H9 (cell line): ENCODE measurements around the gene CENPB. TPM values are rescaled to one million over a fixed set of nuclear protein-coding genes. Genes with fewer than 3 reads are reported as not detected.

Experiments
- DNase-seq: peaks from one replicate; pipeline ENCODE4 v3.0.0-alpha.2; 2017
- H2AFZ ChIP-seq: one replicate; pipeline ENCODE4 v1.6.1; 2013; ENCODE audit warnings: mild to moderate bottlenecking, low read length, control low read depth, moderate library complexity
- H2AK5ac ChIP-seq: 2 replicates; pipeline ENCODE4 v1.6.1; 2013; ENCODE audit warnings: low read length, control low read depth, mixed read lengths; ENCODE audit not compliant: insufficient read length
- H2BK120ac ChIP-seq: one replicate; pipeline ENCODE4 v1.6.1; 2013; ENCODE audit warnings: low read depth, mild to moderate bottlenecking, low read length, control low read depth, inconsistent platforms; ENCODE audit not compliant: poor library complexity, severe bottlenecking
- H2BK12ac ChIP-seq: 2 replicates; pipeline ENCODE4 v1.6.1; 2013; ENCODE audit warnings: low read length, control low read depth, mixed read lengths, low read depth; ENCODE audit not compliant: insufficient read length
- H2BK15ac ChIP-seq: 2 replicates; pipeline ENCODE4 v1.6.1; 2013; ENCODE audit warnings: low read depth, low read length, control low read depth
- H2BK20ac ChIP-seq: one replicate; pipeline ENCODE4 v1.6.1; 2013; ENCODE audit warnings: low read depth, mild to moderate bottlenecking, low read length, control low read depth, inconsistent platforms; ENCODE audit not compliant: poor library complexity, severe bottlenecking
- H2BK5ac ChIP-seq: 2 replicates; pipeline ENCODE4 v1.6.1; 2013; ENCODE audit warnings: low read length, control low read depth, mixed read lengths; ENCODE audit not compliant: insufficient read length
- H3K14ac ChIP-seq: 2 replicates; pipeline ENCODE4 v1.6.1; 2013; ENCODE audit warnings: low read length, control low read depth; ENCODE audit not compliant: insufficient read depth
- H3K18ac ChIP-seq: 2 replicates; pipeline ENCODE4 v1.6.1; 2013; ENCODE audit warnings: low read depth, mild to moderate bottlenecking, mixed read lengths, low read length, control low read depth; ENCODE audit not compliant: insufficient read length
- H3K23ac ChIP-seq: 2 replicates; pipeline ENCODE4 v1.6.1; 2013; ENCODE audit warnings: low read length, control low read depth, mixed read lengths, low read depth; ENCODE audit not compliant: insufficient read length
- H3K23me2 ChIP-seq: 2 replicates; pipeline ENCODE4 v1.6.1; 2013; ENCODE audit warnings: low read depth, mild to moderate bottlenecking, mixed read lengths, low read length, control low read depth; ENCODE audit not compliant: insufficient read length, poor library complexity, severe bottlenecking
- H3K27ac ChIP-seq: 2 replicates; pipeline ENCODE4 v1.5.1; 2013; ENCODE audit warnings: low read length, control low read depth, mixed read lengths, low read depth; ENCODE audit not compliant: insufficient read length
- H3K27me3 ChIP-seq: 2 replicates; pipeline ENCODE4 v1.6.1; 2013; ENCODE audit warnings: low read length, control low read depth, inconsistent platforms; ENCODE audit not compliant: insufficient read depth
- H3K4ac ChIP-seq: 2 replicates; pipeline ENCODE4 v1.6.1; 2013; ENCODE audit warnings: low read depth, mild to moderate bottlenecking, control low read depth, inconsistent platforms, low read length, moderate library complexity
- H3K4me1 ChIP-seq: 2 replicates; pipeline ENCODE4 v1.6.1; 2013; ENCODE audit warnings: low read length, control low read depth, inconsistent platforms; ENCODE audit not compliant: insufficient read depth
- H3K4me2 ChIP-seq: 2 replicates; pipeline ENCODE4 v1.6.1; 2013; ENCODE audit warnings: low read length, control low read depth, mixed read lengths; ENCODE audit not compliant: insufficient read length, insufficient read depth
- H3K56ac ChIP-seq: 2 replicates; pipeline ENCODE4 v1.6.1; 2013; ENCODE audit warnings: low read depth, mild to moderate bottlenecking, mixed read lengths, low read length, control low read depth; ENCODE audit not compliant: insufficient read length
- H3K79me1 ChIP-seq: 2 replicates; pipeline ENCODE4 v1.6.1; 2013; ENCODE audit warnings: low read depth, mild to moderate bottlenecking, moderate library complexity, low read length, control low read depth, inconsistent platforms; ENCODE audit not compliant: insufficient read depth, poor library complexity, severe bottlenecking
- H3K79me2 ChIP-seq: 2 replicates; pipeline ENCODE4 v1.6.1; 2013; ENCODE audit warnings: low read length, control low read depth, inconsistent platforms; ENCODE audit not compliant: insufficient read depth
- H3K9ac ChIP-seq: 2 replicates; pipeline ENCODE4 v1.6.1; 2013; ENCODE audit warnings: low read length, control low read depth, mixed read lengths; ENCODE audit not compliant: insufficient read length; ENCODE audit errors: extremely low read depth
- H3K9me3 ChIP-seq: one replicate; pipeline ENCODE4 v1.6.1; 2013; ENCODE audit warnings: low read depth, low read length, inconsistent platforms; ENCODE audit not compliant: control insufficient read depth
- H3T11ph ChIP-seq: one replicate; pipeline ENCODE4 v1.6.1; 2013; ENCODE audit warnings: mild to moderate bottlenecking, low read length, control low read depth, inconsistent platforms
- H4K20me1 ChIP-seq: one replicate; pipeline ENCODE4 v1.6.1; 2013; ENCODE audit not compliant: control insufficient read depth, insufficient read length, insufficient read depth
- H4K5ac ChIP-seq: 2 replicates; pipeline ENCODE4 v1.6.1; 2013; ENCODE audit warnings: low read depth, mild to moderate bottlenecking, mixed read lengths, low read length, control low read depth; ENCODE audit not compliant: insufficient read length
- H4K8ac ChIP-seq: replicated peaks from 2 replicates; pipeline ENCODE4 v1.6.1; 2013; ENCODE audit warnings: low read length, control low read depth, mixed read lengths, low read depth; ENCODE audit not compliant: insufficient read length
- H4K91ac ChIP-seq: 2 replicates; pipeline ENCODE4 v1.6.1; 2013; ENCODE audit warnings: low read depth, mild to moderate bottlenecking, moderate library complexity, mixed read lengths, low read length, control low read depth; ENCODE audit not compliant: insufficient read length
- H3K27ac Mint-ChIP-seq, 3 experiments: 2 replicates in 2 of 3; 3 replicates in 1 of 3; pipeline ENCODE4 v1.8.0; 2020 to 2021; ENCODE audit warnings: mixed read lengths in 3 of 3, mild to moderate bottlenecking in 1 of 3, moderate library complexity in 1 of 3
- H3K27me3 Mint-ChIP-seq: 2 replicates; pipeline ENCODE4 v1.8.0; 2021; ENCODE audit warnings: low read depth, mild to moderate bottlenecking, moderate library complexity, mixed read lengths
- H3K36me3 Mint-ChIP-seq, 3 experiments: 2 replicates in 2 of 3; 3 replicates in 1 of 3; pipeline ENCODE4 v1.8.0; 2020 to 2021; ENCODE audit warnings: low read depth in 3 of 3, mixed read lengths in 3 of 3; ENCODE audit not compliant: insufficient read depth in 1 of 3
- H3K4me1 Mint-ChIP-seq, 2 experiments: 2 replicates each; pipeline ENCODE4 v1.8.0; 2020; ENCODE audit warnings: mixed read lengths in 2 of 2
- H3K4me3 Mint-ChIP-seq, 2 experiments: 2 replicates in 1 of 2; 3 replicates in 1 of 2; pipeline ENCODE4 v1.8.0; 2020 to 2021; ENCODE audit warnings: mild to moderate bottlenecking in 2 of 2, mixed read lengths in 2 of 2, moderate library complexity in 1 of 2
- H3K9me3 Mint-ChIP-seq, 2 experiments: 2 replicates in 1 of 2; 3 replicates in 1 of 2; pipeline ENCODE4 v1.8.0; 2020; ENCODE audit warnings: mild to moderate bottlenecking in 2 of 2, mixed read lengths in 2 of 2, moderate library complexity in 1 of 2
- WGBS: extraction: QIAGEN DNeasy Blood & Tissue Kit; methylation state at CpG from one replicate; pipeline ENCODE4 v1.1.7; 2013; ENCODE audit warnings: missing lambda C conversion rate, low lambda C conversion rate, mixed read lengths; ENCODE audit not compliant: insufficient read length; ENCODE audit errors: extremely low coverage; 5-methylcytosine and 5-hydroxymethylcytosine counted together
- total RNA-seq: library from RNA; stranded (reverse); gene quantifications from 2 replicates; pipeline ENCODE4 v1.2.1, GENCODE V29; 2021
- TF ChIP-seq, protein P1 (sequence below): fragments of 200-600 bp; sonication (generic); conservative IDR thresholded peaks from 3 replicates; pipeline ENCODE4 v1.8.0; 2021; ENCODE audit warnings: antibody characterized with exemption, mild to moderate bottlenecking

The CENPB gene
- total RNA-seq, 1 experiment from 2014 or later, result 63.1 TPM

DNA sequence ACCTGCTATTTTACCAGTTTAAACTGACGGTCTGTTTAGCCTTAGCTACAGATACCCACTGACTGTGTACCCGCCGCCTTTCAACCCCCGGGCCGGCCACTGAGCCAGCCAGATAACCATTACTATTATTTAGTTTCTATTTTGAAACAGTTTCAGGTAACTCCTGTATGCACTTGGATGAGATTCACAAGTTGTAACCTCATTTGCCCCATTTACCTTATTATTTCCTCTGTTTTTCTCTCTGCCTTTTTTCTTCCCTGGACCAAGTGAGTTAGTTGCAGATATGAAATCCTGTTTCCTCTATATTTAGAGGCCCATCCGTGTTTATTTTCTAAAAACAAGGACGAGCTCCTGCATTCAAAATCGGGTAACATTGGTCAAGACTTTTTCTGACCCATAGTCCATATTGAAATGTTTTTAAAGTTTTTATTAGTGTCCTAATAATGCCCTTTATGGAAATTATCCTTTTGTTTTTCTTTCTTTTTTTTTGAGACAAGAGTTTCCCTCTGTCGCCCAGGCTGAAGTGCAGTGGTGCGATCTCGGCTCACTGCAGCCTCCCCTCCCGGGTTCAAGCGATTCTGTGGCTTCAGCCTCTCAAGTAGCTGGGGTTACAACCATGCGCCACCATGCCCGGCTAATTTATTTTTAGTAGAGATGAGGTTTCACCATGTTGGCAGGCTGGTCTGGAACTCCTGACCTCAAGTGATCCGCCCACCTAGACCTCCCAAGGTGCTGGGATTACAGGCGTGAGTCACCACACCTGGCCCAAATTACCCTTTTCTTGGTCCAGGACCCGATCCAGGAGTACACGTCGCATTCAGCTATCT lies 34.6 kb upstream of the CENPB start:
- H2BK5ac ChIP-seq, result no peak overlapping the region
- H2BK15ac ChIP-seq, result no peak overlapping the region
- H3K18ac ChIP-seq, result no peak overlapping the region
- no peaks in the 10 kb centered on the region for H4K20me1 ChIP-seq
- H2BK20ac ChIP-seq, result no peak overlapping the region
- H3K4me2 ChIP-seq, result peak overlapping the region; percentile 8
- no peaks in the 10 kb centered on the region for H3K4me1 ChIP-seq
- no peaks in the 10 kb centered on the region for H3K9me3 ChIP-seq
- no peak overlapping the region for H3T11ph ChIP-seq
- Mint-ChIP-seq H3K9me3 (no peaks in the 10 kb centered on the region; a peak in 1 of 5 replicates), H3K27me3 (no peaks in the 10 kb centered on the region), H3K4me3 (peak overlapping the region; percentile 82 to 85), H3K27ac (peak overlapping the region; percentile 94 to 98 (median 97); a peak in 5 of 7 replicates), H3K36me3 (peaks cover 0 to 2% (median 0%) of the 10 kb centered on the region in 3 experiments; a peak in 2 of 7 replicates), H3K4me1 (peaks cover 18 to 26% of the 10 kb centered on the region in 2 experiments)
- no CpG with 5 or more reads among the region's 20 CpGs for WGBS
- H4K5ac ChIP-seq, result no peak overlapping the region
- no peak overlapping the region for H2BK120ac ChIP-seq
- H2AFZ ChIP-seq, result peak overlapping the region; percentile 10
- H3K79me2 ChIP-seq, result no peaks in the 10 kb centered on the region
- no peak overlapping the region for H3K56ac ChIP-seq
- H3K79me1 ChIP-seq, result no peaks in the 10 kb centered on the region
- H3K27me3 ChIP-seq, result no peaks in the 10 kb centered on the region
- H3K23ac ChIP-seq, result no peak overlapping the region
- no peak overlapping the region for H2BK12ac ChIP-seq
- H3K9ac ChIP-seq, result peak overlapping the region; percentile 59
- no peak overlapping the region for H4K91ac ChIP-seq
- no peak overlapping the region for H3K14ac ChIP-seq
- no peak overlapping the region for H3K27ac ChIP-seq
- H4K8ac ChIP-seq, result no peak overlapping the region
- no peaks in the 10 kb centered on the region for H3K23me2 ChIP-seq
- DNase-seq, result no peak
- no peak overlapping the region for H3K4ac ChIP-seq
- no peak overlapping the region for H2AK5ac ChIP-seq
- TF ChIP-seq, protein P1, sequence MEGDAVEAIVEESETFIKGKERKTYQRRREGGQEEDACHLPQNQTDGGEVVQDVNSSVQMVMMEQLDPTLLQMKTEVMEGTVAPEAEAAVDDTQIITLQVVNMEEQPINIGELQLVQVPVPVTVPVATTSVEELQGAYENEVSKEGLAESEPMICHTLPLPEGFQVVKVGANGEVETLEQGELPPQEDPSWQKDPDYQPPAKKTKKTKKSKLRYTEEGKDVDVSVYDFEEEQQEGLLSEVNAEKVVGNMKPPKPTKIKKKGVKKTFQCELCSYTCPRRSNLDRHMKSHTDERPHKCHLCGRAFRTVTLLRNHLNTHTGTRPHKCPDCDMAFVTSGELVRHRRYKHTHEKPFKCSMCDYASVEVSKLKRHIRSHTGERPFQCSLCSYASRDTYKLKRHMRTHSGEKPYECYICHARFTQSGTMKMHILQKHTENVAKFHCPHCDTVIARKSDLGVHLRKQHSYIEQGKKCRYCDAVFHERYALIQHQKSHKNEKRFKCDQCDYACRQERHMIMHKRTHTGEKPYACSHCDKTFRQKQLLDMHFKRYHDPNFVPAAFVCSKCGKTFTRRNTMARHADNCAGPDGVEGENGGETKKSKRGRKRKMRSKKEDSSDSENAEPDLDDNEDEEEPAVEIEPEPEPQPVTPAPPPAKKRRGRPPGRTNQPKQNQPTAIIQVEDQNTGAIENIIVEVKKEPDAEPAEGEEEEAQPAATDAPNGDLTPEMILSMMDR, result no peak
